ENCODE results near the gene KCNH2. TPM values are rescaled to one million over a fixed set of nuclear protein-coding genes. Genes with fewer than 3 reads are reported as not detected.

Gene KCNH2
- total and polyA plus RNA-seq, 9 donors, result 2.0 to 26.3 (median 6.7) TPM

GRCh38 chr7:150988230-150989226 is 10.4 kb upstream of the KCNH2 start:
- Histone ChIP-seq H3K36me3 (no peaks in the 10 kb centered on the region), H3K4me3 (no peak overlapping the region), H3K27ac (peak overlapping the region in 1 of 2 donors; percentile 13), H3K4me1 (ENCODE audit: insufficient read depth) (peaks cover 5% of the 10 kb centered on the region), H3K27me3 (no peaks in the 10 kb centered on the region), H3K9me3 (no peaks in the 10 kb centered on the region)
- WGBS, 3 donors, result 6 to 10% (median 7%) methylated on average over 31 of the region's 31 CpGs
- DNase-seq, result peak in 4 of 5 donors; percentile 72 to 79 (median 77)
- TF ChIP-seq, protein P1, sequence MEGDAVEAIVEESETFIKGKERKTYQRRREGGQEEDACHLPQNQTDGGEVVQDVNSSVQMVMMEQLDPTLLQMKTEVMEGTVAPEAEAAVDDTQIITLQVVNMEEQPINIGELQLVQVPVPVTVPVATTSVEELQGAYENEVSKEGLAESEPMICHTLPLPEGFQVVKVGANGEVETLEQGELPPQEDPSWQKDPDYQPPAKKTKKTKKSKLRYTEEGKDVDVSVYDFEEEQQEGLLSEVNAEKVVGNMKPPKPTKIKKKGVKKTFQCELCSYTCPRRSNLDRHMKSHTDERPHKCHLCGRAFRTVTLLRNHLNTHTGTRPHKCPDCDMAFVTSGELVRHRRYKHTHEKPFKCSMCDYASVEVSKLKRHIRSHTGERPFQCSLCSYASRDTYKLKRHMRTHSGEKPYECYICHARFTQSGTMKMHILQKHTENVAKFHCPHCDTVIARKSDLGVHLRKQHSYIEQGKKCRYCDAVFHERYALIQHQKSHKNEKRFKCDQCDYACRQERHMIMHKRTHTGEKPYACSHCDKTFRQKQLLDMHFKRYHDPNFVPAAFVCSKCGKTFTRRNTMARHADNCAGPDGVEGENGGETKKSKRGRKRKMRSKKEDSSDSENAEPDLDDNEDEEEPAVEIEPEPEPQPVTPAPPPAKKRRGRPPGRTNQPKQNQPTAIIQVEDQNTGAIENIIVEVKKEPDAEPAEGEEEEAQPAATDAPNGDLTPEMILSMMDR (IDR thresholded peaks at IDR 0.05), result peak; percentile 61 to 87 (median 77)
- no peak for TF ChIP-seq EP300 (IDR thresholded peaks at IDR 0.05)
- intact Hi-C loops (cut with DNase I), result loop anchor here (5.0 kb wide), 1 partner anchor 91 kb away; no protein-coding TSS in a partner anchor

- 69 to 75% (median 75%) methylated on average over 5 of the region's 5 CpGs for whole genome bisulfite sequencing, 3 donors
Measured at GRCh38 chr7:150986556-150986955, 8.4 kb upstream of the KCNH2 start.

DNA sequence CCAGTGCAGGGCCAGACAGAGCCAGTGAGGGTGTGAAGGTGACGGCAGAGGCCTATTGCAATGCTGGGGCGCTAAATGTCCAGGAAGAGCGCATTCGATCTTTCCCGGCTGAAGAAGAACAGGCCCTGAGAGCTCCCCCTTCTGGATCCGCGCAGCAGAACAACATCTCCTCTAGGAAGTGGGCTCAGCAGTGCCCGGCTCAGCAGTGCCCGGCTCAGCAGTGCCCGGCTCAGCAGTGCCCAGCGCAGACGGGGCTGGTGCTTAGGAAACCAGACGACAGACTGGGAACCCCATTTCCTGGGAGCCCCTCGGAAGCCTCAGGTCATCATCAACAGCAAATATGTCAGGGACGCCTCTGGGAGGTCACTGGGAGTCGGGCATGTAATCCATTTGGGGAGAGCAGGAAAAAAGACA is 8.0 kb upstream of the KCNH2 start:
- 9 to 12% (median 10%) methylated on average over 15 to 16 of the region's 16 CpGs for WGBS, 3 donors
- no peak overlapping the region for H3K27ac ChIP-seq
- TF ChIP-seq POLR2A (IDR thresholded peaks at IDR 0.05), result no peak
- no peak for TF ChIP-seq EP300 (IDR thresholded peaks at IDR 0.05)
- TF ChIP-seq, protein P1 (IDR thresholded peaks at IDR 0.05), result peak in 1 of 3 donors; percentile 24
- intact Hi-C loops (cut with DNase I), result loop anchor here (5.0 kb wide), 1 partner anchor 89 kb away; no protein-coding TSS in a partner anchor
- H3K4me1 ChIP-seq (ENCODE audit: insufficient read depth), result peaks cover 5% of the 10 kb centered on the region
- H3K9me3 ChIP-seq, result no peaks in the 10 kb centered on the region
- no peak overlapping the region for H3K4me3 ChIP-seq
- no peaks in the 10 kb centered on the region for H3K27me3 ChIP-seq
- peak in 2 of 5 donors; percentile 53 to 70 for DNase-seq
- no peaks in the 10 kb centered on the region for H3K36me3 ChIP-seq

More at GRCh38 chr7:150986556-150986955, 8.4 kb upstream of the KCNH2 start:
- no peak for DNase-seq
- intact Hi-C loops (cut with DNase I), result loop anchor here (5.0 kb wide), 1 partner anchor 89 kb away; no protein-coding TSS in a partner anchor
- Histone ChIP-seq H3K4me1 (ENCODE audit: insufficient read depth) (peaks cover 5% of the 10 kb centered on the region), H3K27me3 (no peaks in the 10 kb centered on the region), H3K27ac (no peak overlapping the region), H3K9me3 (no peaks in the 10 kb centered on the region), H3K4me3 (no peak overlapping the region), H3K36me3 (no peaks in the 10 kb centered on the region)
- TF ChIP-seq, protein P1 (IDR thresholded peaks at IDR 0.05), result no peak
- TF ChIP-seq EP300 (IDR thresholded peaks at IDR 0.05) (no peak), POLR2A (IDR thresholded peaks at IDR 0.05) (no peak)

DNA sequence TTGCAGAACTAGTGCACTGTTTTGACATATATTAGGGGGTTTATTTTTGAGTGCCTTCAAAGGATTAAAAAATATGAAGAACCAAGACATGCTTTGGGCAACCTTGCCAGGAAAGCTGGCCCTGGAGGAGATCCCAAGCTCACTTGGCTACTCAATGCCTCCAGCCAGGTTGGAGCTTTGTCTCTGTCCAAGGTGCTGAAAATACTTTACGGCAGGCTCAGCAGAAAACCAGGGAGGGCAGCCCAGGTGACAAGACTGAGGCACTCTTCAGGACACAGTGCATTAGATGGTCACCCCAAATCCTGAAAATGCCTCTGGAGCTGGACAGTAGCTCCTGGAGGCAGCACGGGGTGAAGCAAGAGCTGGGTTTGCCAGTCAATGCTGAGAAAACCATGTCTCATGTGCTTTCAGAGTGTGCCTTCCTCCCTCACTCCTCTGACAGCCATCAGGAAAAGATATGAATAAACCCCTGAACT is 5.8 kb upstream of the KCNH2 start:
- intact Hi-C loops (cut with DNase I), result no loop called here
- no peak for DNase-seq

More for the DNA sequence above, 5.8 kb upstream of the KCNH2 start:
- Histone ChIP-seq H3K4me1 (ENCODE audit: insufficient read depth) (peaks cover 7% of the 10 kb centered on the region), H3K9me3 (no peaks in the 10 kb centered on the region), H3K27ac (no peak overlapping the region), H3K27me3 (no peaks in the 10 kb centered on the region), H3K4me3 (no peak overlapping the region), H3K36me3 (no peaks in the 10 kb centered on the region)
- 0 to 4% (median 3%) methylated on average over 2 of the region's 2 CpGs for WGBS, 3 donors
- no peak for TF ChIP-seq EP300 (IDR thresholded peaks at IDR 0.05)
- TF ChIP-seq, protein P1 (IDR thresholded peaks at IDR 0.05), result no peak
- no peak for TF ChIP-seq POLR2A (IDR thresholded peaks at IDR 0.05)
